IPS-18c (cell line): Measurements from ENCODE around the gene CCDC195.

ENCODE experiments used
- H3K4me3 ChIP-seq: 2 replicates; pipeline ENCODE4 v1.7.0; 2013; ENCODE audit warnings: low read depth, mild to moderate bottlenecking, low read length, moderate library complexity; ENCODE audit not compliant: insufficient read depth
- H3K9me3 ChIP-seq: one replicate; pipeline ENCODE4 v1.6.1; 2013; ENCODE audit warnings: mild to moderate bottlenecking, low read length, moderate library complexity; ENCODE audit not compliant: control insufficient read depth, insufficient read depth

The CCDC195 gene

GRCh38 chr2:224716201-224716600 is at the start of gene CCDC195:
CCDC195 (minus strand) TSS chr2:224716365; CDS start chr2:224716365, 0 bp downstream.
- H3K4me3 ChIP-seq: no peak within 1 kb of the TSS

GRCh38 chr2:224764565-224765236 is 48.5 kb upstream of the CCDC195 start:
- Histone ChIP-seq H3K9me3 (no peaks in the 10 kb centered on the region), H3K4me3 (no peak overlapping the region)

More at GRCh38 chr2:224716201-224716600, at the start of gene CCDC195:
- peaks cover under 1% of the 10 kb centered on the region for H3K9me3 ChIP-seq

DNA sequence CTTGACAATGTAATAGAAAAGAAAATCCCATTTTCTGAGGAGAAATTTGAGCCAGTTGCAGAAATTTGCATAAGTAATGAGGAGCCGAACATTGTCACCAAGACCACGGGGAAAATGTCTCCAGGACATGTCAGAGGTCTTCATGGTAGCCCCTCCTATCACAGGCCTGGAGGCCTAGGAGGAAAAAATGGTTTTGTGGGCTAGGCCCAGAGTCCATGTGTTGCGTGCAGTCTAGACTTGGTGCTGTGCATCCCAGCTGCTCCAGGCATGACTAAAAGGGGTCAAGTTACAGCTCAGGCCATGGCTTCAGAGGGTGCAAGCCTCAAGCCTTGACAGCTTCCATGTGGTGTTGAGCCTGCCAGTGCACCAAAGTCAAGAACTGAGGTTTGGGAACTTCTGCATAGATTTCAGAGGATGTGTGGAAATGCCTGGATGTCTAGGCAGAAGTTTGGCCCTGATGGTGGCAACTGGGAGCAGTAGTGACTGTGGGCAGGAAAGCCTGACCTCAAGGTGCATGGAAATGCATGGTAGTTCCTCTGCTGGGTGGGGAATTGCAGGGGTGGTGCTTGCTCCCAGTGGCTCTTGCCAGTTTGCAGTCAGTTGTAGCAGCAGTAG is 41.9 kb upstream of the CCDC195 start:
- peaks cover 5% of the 10 kb centered on the region for H3K9me3 ChIP-seq
- H3K4me3 ChIP-seq: no peak overlapping the region

GRCh38 chr2:224753743-224754540 is 37.8 kb upstream of the CCDC195 start:
- Histone ChIP-seq H3K4me3 (no peak overlapping the region), H3K9me3 (peaks cover 5% of the 10 kb centered on the region)

- H3K9me3 ChIP-seq: no peaks in the 10 kb centered on the region
- no peak overlapping the region for H3K4me3 ChIP-seq
Measured at GRCh38 chr2:224751996-224752698, 36.0 kb upstream of the CCDC195 start.

- no peak overlapping the region for H3K4me3 ChIP-seq
Measured at GRCh38 chr2:224749136-224749535, 33.0 kb upstream of the CCDC195 start.

GRCh38 chr2:224747765-224748164 is 31.6 kb upstream of the CCDC195 start:
- Histone ChIP-seq H3K9me3 (no peaks in the 10 kb centered on the region), H3K4me3 (no peak overlapping the region)

More at GRCh38 chr2:224749136-224749535, 33.0 kb upstream of the CCDC195 start:
- H3K9me3 ChIP-seq: no peaks in the 10 kb centered on the region

DNA sequence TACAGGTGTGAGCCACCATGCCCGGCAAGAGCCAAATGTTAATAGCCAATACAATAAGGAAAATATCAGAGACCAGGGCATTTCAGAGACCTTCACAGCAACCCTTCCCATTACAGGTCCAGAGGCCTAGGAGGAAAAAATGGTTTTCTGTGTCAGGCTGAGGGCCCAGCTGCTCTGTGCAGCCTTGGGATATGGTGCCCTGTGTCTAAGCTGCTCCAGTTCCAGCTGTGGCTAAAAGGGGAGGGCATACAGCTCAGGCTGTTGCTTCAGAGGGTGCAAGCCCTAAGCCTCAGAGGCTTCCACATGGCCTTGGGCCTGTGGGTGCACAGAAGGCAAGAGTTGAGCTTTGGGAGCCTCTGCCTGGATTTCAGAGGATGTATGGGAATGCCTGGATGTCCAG is 20.1 kb upstream of the CCDC195 start:
- no peak overlapping the region for H3K4me3 ChIP-seq
- H3K9me3 ChIP-seq: peaks cover 13% of the 10 kb centered on the region

DNA sequence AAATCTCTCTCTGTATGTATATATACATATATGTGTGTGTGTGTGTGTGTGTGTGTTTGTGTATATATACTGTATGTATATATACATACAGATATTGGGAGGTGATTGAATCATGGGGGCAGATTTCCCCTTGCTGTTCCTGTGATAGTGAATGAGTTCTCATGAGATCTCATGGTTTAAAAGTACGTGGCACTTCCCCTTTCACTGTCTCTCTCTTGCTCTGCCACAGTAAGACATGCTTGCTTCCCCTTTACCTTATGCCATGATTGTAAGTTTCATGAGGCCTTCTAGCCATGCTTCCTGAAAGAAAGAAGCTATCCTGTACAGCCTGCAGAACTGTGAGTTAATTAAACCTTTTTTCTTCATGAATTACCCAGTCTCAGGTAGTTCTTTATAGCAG is 18.8 kb upstream of the CCDC195 start:
- no peak overlapping the region for H3K4me3 ChIP-seq
- H3K9me3 ChIP-seq: peaks cover 13% of the 10 kb centered on the region

- Histone ChIP-seq H3K9me3 (peaks cover 6% of the 10 kb centered on the region), H3K4me3 (no peak overlapping the region)
Measured at GRCh38 chr2:224731665-224732064, 15.5 kb upstream of the CCDC195 start.

- Histone ChIP-seq H3K4me3 (no peak overlapping the region), H3K9me3 (no peaks in the 10 kb centered on the region)
Measured at GRCh38 chr2:224729435-224729834, 13.3 kb upstream of the CCDC195 start.

DNA sequence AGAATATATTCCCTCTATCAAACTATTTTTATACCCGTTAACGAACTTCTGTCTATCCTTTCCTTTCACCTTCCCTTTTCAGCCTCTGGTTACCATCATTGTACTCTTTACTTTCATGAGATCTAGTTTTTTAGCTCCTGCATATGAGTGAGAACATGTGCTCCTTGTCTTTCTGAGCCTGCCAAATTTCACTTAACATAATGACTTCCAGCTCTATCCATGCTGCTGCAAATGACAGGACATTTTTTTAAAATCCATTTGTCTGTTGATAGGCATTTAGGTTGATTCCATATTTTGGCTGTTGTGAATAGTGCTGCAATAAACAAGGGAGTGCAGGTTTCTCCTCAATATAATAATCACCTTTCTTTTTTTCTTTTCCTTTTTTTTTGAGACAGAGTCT is 8.2 kb upstream of the CCDC195 start:
- peaks cover 2% of the 10 kb centered on the region for H3K9me3 ChIP-seq

GRCh38 chr2:224723586-224724217 is 7.5 kb upstream of the CCDC195 start:
- Histone ChIP-seq H3K9me3 (peaks cover 2% of the 10 kb centered on the region), H3K4me3 (no peak overlapping the region)

More for the DNA sequence above, 8.2 kb upstream of the CCDC195 start:
- H3K4me3 ChIP-seq: no peak overlapping the region

DNA sequence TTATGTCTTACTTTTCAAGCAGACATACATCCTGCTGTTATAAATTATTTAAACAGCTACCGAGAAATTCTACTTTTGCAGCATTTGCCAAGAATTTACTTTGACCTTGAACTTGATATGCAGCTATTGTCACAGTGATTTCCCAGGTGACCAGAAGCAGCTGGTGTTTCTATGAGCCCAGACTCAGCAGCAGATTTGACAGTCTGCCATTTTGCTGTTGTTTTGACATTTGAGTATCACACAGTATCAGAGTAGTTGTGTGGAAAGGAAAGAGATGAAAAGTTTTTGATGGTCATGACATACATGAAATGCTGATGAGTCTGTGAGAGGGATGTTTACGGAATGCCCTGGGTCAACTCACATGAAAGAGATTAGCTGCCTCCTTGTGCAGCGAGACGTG is 6.6 kb upstream of the CCDC195 start:
- Histone ChIP-seq H3K4me3 (no peak overlapping the region), H3K9me3 (peaks cover 2% of the 10 kb centered on the region)

- H3K9me3 ChIP-seq: peaks cover 2% of the 10 kb centered on the region
- H3K4me3 ChIP-seq: no peak overlapping the region
Measured at GRCh38 chr2:224722250-224722649, 6.1 kb upstream of the CCDC195 start.

- Histone ChIP-seq H3K4me3 (no peak overlapping the region), H3K9me3 (peaks cover 2% of the 10 kb centered on the region)
Measured at GRCh38 chr2:224716921-224717320, 756 bp upstream of the CCDC195 start.
